ENCODE results near the gene AMDHD1. TPM values are rescaled to one million over a fixed set of nuclear protein-coding genes. Genes with fewer than 3 reads are reported as not detected.

AMDHD1 gene
- total RNA-seq, 1 experiment from 2014 or later: 1.6 TPM

DNA sequence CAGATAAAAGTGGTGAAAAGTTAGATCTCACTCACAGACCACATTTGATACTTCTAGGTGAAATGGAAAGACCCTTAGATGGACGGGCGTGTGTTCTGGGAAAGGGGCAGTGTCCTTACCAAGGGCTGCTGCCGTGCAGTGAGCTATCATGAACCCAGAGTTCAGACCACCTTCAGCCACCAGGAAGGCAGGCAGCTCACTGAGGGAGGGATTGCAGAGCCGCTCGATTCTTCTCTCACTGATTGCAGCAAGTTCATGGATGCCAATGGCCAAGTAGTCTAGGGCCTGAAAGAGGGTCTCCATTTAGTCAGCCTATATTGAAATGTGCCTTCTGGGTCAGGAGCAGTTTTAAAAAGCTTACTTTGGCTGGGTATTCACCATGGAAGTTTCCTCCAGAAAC, 37.3 kb downstream of the AMDHD1 start (continued):
- no peak for TF ChIP-seq ARID4B (CRISPR knock-in tag; IDR thresholded peaks at IDR 0.05; ENCODE audit: borderline replicate concordance)
- no peak for TF ChIP-seq MXD4 (CRISPR knock-in tag; IDR thresholded peaks at IDR 0.05; ENCODE audit: borderline replicate concordance)
- no peak for TF ChIP-seq GRHL2 (CRISPR knock-in tag; IDR thresholded peaks at IDR 0.05; ENCODE audit: insufficient replicate concordance, severe bottlenecking)
- TF ChIP-seq, protein P1, sequence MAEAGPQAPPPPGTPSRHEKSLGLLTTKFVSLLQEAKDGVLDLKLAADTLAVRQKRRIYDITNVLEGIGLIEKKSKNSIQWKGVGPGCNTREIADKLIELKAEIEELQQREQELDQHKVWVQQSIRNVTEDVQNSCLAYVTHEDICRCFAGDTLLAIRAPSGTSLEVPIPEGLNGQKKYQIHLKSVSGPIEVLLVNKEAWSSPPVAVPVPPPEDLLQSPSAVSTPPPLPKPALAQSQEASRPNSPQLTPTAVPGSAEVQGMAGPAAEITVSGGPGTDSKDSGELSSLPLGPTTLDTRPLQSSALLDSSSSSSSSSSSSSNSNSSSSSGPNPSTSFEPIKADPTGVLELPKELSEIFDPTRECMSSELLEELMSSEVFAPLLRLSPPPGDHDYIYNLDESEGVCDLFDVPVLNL (CRISPR knock-in tag; IDR thresholded peaks at IDR 0.05; ENCODE audit: borderline replicate concordance, low read depth): no peak
- TF ChIP-seq ZNF423 (CRISPR knock-in tag; IDR thresholded peaks at IDR 0.05): no peak
- TF ChIP-seq ZNF317 (CRISPR knock-in tag; IDR thresholded peaks at IDR 0.05; ENCODE audit: borderline replicate concordance, low read depth): no peak

- POLR2A ChIA-PET: no interaction called here
- Mint-ChIP-seq H3K36me3 (no peaks in the 10 kb centered on the region), H3K4me3 (no peak overlapping the region)
Observed at GRCh38 chr12:95982602-95983001, 39.5 kb downstream of the AMDHD1 start.

More at GRCh38 chr12:95982602-95983001, 39.5 kb downstream of the AMDHD1 start:
- Mint-ChIP-seq H3K27ac (no peak overlapping the region), H3K27me3 (ENCODE audit: low read depth) (no peaks in the 10 kb centered on the region), H3K4me1 (peaks cover 21% of the 10 kb centered on the region), H3K9me3 (no peaks in the 10 kb centered on the region)
- no peak for TF ChIP-seq MXD4 (CRISPR knock-in tag; IDR thresholded peaks at IDR 0.05; ENCODE audit: borderline replicate concordance)
- TF ChIP-seq ESRRA (CRISPR knock-in tag; IDR thresholded peaks at IDR 0.05; ENCODE audit: borderline replicate concordance): no peak
- no peak for TF ChIP-seq TP53 (CRISPR knock-in tag; IDR thresholded peaks at IDR 0.05)
- no peak for TF ChIP-seq ZNF423 (CRISPR knock-in tag; IDR thresholded peaks at IDR 0.05)
- TF ChIP-seq FOXP1 (CRISPR knock-in tag; IDR thresholded peaks at IDR 0.05; ENCODE audit: borderline replicate concordance): no peak
- TF ChIP-seq ZMAT4 (CRISPR knock-in tag; IDR thresholded peaks at IDR 0.05): no peak
- no peak for TF ChIP-seq OVOL2 (CRISPR knock-in tag; IDR thresholded peaks at IDR 0.05; ENCODE audit: borderline replicate concordance)
- TF ChIP-seq NFYB (CRISPR knock-in tag; conservative IDR thresholded peaks at IDR 0.05; ENCODE audit: low read depth): no peak
- no peak for TF ChIP-seq TEAD4 (CRISPR knock-in tag; IDR thresholded peaks at IDR 0.05)
- TF ChIP-seq ATF3 (CRISPR knock-in tag; conservative IDR thresholded peaks at IDR 0.05): no peak
- TF ChIP-seq, protein P2, sequence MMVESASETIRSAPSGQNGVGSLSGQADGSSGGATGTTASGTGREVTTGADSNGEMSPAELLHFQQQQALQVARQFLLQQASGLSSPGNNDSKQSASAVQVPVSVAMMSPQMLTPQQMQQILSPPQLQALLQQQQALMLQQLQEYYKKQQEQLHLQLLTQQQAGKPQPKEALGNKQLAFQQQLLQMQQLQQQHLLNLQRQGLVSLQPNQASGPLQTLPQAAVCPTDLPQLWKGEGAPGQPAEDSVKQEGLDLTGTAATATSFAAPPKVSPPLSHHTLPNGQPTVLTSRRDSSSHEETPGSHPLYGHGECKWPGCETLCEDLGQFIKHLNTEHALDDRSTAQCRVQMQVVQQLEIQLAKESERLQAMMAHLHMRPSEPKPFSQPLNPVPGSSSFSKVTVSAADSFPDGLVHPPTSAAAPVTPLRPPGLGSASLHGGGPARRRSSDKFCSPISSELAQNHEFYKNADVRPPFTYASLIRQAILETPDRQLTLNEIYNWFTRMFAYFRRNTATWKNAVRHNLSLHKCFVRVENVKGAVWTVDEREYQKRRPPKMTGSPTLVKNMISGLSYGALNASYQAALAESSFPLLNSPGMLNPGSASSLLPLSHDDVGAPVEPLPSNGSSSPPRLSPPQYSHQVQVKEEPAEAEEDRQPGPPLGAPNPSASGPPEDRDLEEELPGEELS (CRISPR knock-in tag; IDR thresholded peaks at IDR 0.05): no peak
- TF ChIP-seq RELA (CRISPR knock-in tag; IDR thresholded peaks at IDR 0.05; ENCODE audit: borderline replicate concordance): no peak
- TF ChIP-seq IRF2 (CRISPR knock-in tag; IDR thresholded peaks at IDR 0.05; ENCODE audit: borderline replicate concordance, low read depth): no peak
- no peak for TF ChIP-seq SMAD3 (CRISPR knock-in tag; IDR thresholded peaks at IDR 0.05; ENCODE audit: borderline replicate concordance)
- TF ChIP-seq E2F1 (CRISPR knock-in tag; IDR thresholded peaks at IDR 0.05): no peak
- TF ChIP-seq, protein P3, sequence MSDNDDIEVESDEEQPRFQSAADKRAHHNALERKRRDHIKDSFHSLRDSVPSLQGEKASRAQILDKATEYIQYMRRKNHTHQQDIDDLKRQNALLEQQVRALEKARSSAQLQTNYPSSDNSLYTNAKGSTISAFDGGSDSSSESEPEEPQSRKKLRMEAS (CRISPR knock-in tag; IDR thresholded peaks at IDR 0.05): no peak
- no peak for TF ChIP-seq PRRX2 (CRISPR knock-in tag; IDR thresholded peaks at IDR 0.05)
- TF ChIP-seq ZNF121 (CRISPR knock-in tag; IDR thresholded peaks at IDR 0.05): no peak
- TF ChIP-seq GABPB1 (CRISPR knock-in tag; IDR thresholded peaks at IDR 0.05): no peak
- CTCF ChIA-PET: no interaction called here
- ATAC-seq (no peak), DNase-seq (ENCODE audit: low spot score) (no peak)
